Measurements from ENCODE around the gene UBR4.

The UBR4 gene

GRCh38 chr1:19043579-19044443 lies 166.3 kb downstream of the UBR4 start:
- DNase-seq (ENCODE audit: low read depth): no peak
- TF ChIP-seq, protein P1, sequence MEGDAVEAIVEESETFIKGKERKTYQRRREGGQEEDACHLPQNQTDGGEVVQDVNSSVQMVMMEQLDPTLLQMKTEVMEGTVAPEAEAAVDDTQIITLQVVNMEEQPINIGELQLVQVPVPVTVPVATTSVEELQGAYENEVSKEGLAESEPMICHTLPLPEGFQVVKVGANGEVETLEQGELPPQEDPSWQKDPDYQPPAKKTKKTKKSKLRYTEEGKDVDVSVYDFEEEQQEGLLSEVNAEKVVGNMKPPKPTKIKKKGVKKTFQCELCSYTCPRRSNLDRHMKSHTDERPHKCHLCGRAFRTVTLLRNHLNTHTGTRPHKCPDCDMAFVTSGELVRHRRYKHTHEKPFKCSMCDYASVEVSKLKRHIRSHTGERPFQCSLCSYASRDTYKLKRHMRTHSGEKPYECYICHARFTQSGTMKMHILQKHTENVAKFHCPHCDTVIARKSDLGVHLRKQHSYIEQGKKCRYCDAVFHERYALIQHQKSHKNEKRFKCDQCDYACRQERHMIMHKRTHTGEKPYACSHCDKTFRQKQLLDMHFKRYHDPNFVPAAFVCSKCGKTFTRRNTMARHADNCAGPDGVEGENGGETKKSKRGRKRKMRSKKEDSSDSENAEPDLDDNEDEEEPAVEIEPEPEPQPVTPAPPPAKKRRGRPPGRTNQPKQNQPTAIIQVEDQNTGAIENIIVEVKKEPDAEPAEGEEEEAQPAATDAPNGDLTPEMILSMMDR (IDR thresholded peaks at IDR 0.05; ENCODE audit: insufficient read depth, low read depth, low read length, missing control alignments): no peak
- H3K4me3 ChIP-seq (ENCODE audit: low read length): no peak overlapping the region

GRCh38 chr1:19042675-19043578 lies 167.1 kb downstream of the UBR4 start:
- TF ChIP-seq, protein P1 (IDR thresholded peaks at IDR 0.05; ENCODE audit: insufficient read depth, low read depth, low read length, missing control alignments): no peak
- DNase-seq (ENCODE audit: low read depth): peak; percentile 36
- H3K4me3 ChIP-seq (ENCODE audit: low read length): no peak overlapping the region

DNA sequence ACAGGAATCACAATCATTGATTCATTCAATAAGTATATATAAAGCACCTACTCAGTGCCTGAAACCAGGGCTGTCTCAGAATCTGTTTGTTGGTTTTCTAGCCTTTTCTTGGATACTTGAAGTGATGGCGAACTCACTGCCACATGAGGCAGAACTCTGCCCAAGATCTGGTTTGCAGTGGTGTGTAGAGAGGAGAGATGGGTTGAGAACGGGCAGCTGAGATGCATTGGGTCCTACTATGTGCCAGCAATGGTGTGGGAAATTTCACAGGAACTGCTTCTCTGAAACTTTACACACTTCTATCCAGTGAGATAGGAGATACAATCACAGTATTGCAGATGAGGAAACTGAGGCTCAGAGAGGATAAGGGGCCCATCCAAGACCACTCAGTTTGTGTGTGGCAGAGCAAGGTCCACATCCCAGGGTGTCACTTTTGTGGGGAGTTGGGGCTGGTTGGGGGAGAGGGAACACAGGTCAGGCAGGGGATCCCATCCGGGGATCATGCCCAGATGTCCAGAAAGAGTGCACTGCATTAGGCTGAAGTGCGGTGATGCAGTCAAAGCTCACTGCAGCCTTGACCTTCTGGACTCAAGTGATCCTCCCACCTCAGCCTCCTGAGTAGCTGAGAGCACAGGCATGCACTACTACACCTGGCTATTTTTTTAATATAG lies 169.9 kb downstream of the UBR4 start:
- TF ChIP-seq, protein P1 (IDR thresholded peaks at IDR 0.05; ENCODE audit: insufficient read depth, low read depth, low read length, missing control alignments): no peak
- no peak overlapping the region for H3K4me3 ChIP-seq (ENCODE audit: low read length)
- no peak for DNase-seq (ENCODE audit: low read depth)

DNA sequence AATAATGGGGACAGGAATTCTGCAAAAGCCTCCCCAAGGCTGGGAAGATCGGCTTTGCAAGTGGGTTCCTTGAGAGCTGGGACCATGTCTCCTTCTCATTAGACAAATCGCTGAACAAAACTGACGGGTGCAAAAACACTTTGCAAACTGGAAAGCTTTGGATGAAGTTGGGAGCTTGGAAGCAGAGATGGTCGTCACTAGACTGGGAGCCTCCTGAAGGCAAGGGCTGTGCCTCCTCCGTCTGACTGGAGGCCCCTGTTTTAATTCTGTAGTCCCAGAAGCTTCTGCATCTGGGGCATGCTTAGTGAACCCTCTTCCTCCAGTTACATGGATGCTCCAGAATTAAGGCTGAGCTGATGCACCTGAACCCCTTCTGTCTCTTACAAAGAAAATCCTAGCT lies 171.3 kb downstream of the UBR4 start:
- H3K4me3 ChIP-seq (ENCODE audit: low read length): no peak overlapping the region
- DNase-seq (ENCODE audit: low read depth): no peak
- TF ChIP-seq, protein P1 (IDR thresholded peaks at IDR 0.05; ENCODE audit: insufficient read depth, low read depth, low read length, missing control alignments): no peak

GRCh38 chr1:19038096-19038495 lies 172.0 kb downstream of the UBR4 start:
- DNase-seq (ENCODE audit: low read depth): no peak
- TF ChIP-seq, protein P1 (IDR thresholded peaks at IDR 0.05; ENCODE audit: insufficient read depth, low read depth, low read length, missing control alignments): no peak
- H3K4me3 ChIP-seq (ENCODE audit: low read length): no peak overlapping the region

- no peak for DNase-seq (ENCODE audit: low read depth)
- TF ChIP-seq, protein P1 (IDR thresholded peaks at IDR 0.05; ENCODE audit: insufficient read depth, low read depth, low read length, missing control alignments): no peak
Measured at GRCh38 chr1:19037659-19038058, 172.4 kb downstream of the UBR4 start.

More at GRCh38 chr1:19037659-19038058, 172.4 kb downstream of the UBR4 start:
- no peak overlapping the region for H3K4me3 ChIP-seq (ENCODE audit: low read length)
